CD4-positive, alpha-beta T cell treated with Interleukin-6 at 100 ng/mL for 8 hours (primary cell): Measurements from ENCODE around the gene NIPAL3.
"Not testable (repeated sequence)": the region's sequence is repeated elsewhere in the genome, so short reads cannot be mapped to it uniquely, and the experiment has no call there.

Experiments used
- DNase-seq: peaks from one replicate; pipeline ENCODE4 v3.0.0-alpha.2; 2020; ENCODE audit warnings: mixed read lengths, low spot score

Gene NIPAL3

DNA sequence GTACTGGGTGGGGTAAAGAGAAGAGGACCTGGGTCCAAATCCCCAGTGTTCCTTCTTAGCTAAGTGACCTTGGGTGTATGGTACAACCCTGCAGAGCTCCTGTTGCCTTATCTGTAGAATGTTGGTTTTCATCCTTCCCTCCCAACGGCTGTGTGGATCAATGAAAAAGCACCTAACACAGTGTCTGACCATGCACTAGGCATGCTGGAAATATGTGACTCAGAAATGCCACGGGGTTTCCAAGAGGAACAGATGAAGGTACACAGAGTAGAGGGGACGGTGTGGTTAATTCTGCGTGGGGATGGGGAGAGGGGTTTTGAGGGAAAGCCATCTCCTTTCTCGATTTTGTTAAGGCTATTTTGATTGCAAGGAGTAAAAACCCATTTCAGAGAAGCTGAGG is 8.6 kb downstream of the NIPAL3 start:
- no peak for DNase-seq

DNA sequence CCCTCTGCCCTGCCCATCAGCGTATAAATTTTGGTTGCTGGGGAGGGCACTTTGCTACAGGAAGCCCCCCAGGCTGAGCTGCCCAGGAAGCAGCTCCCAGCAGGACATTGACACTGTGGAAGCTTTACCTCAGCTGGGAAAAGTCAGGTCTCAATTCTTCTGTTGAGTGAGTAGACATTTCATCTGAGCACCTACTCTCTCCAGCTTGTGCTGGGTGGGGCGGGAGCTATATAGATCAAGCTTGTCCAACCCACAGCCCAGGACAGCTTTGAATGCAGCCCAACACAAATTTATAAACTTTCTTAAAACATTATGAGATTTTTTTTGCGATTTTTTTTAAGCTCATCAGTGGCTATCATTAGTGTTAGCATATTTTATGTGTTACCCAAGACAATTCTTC is 9.4 kb downstream of the NIPAL3 start:
- no peak for DNase-seq

- DNase-seq = no peak
These were observed 9.8 kb downstream of the NIPAL3 start for GRCh38 chr1:24425441-24425840.

GRCh38 chr1:24425922-24426321 is 10.3 kb downstream of the NIPAL3 start:
- DNase-seq = no peak

DNA sequence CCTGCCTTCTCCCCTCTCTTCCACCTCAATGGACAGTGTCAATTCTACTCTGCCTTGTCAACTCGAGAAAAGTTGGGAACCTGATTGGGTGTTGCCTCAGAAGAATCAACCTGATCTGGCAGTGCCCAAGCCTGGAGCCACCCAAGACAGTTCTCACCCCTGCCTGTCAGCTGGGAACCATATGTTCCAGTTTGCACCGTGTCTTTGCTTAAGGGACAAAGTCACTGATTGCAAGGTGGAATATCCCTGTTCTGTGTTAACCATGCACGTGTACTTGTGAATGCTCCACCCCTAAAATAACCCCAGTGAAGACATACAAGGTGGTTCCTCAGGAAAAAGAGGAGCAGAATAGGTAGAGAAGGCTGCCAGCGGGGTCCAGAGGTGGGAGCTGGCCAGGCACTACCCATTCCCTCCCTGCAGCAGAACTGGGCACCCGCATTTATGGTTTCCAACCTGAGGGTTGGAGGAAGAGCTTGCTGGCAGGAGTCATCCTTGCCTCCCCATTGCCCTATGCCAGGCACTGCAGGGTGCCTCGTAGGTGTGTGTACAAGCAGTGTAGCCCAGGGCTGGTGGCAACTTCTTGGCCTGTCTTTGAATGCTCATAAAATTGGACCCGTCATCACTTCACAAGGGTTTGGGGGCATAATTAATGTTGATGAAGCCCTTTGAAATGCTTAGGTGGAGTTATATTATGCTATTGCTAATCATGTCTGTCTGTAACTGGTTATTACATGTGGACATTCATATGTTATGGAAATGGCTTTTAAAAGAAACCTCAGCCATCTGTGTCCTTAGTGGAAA is 11.3 kb downstream of the NIPAL3 start:
- DNase-seq = no peak

GRCh38 chr1:24427545-24427862 is 11.9 kb downstream of the NIPAL3 start:
- no peak for DNase-seq

DNA sequence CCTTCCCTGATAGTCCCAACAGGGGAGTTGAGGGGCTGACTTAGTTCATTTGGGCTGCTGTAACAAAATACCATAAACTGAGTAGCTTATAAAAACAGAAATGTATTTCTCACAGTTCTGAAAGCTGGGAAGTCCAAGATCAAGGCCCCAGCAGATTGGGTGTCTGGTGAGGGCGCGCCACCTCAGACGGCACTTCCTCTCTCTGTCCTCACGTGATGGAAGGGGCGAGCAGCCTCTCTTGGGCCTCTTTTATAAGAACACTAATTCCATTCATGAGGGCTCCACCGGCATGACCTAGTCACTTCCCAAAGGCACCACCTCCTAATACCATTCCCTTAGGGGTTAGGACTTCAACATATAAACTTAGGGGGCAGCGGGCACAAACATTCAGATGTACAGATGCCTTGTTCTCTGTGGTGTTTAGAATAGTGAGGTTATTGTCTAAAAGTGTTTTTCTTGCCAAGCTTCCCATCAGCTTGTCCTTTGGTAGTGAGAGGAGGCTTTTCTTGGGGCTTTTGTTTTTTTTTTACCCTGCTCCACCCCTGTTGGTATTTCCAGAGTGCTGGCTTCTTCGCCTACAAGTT is 20.3 kb downstream of the NIPAL3 start:
- no peak for DNase-seq

DNA sequence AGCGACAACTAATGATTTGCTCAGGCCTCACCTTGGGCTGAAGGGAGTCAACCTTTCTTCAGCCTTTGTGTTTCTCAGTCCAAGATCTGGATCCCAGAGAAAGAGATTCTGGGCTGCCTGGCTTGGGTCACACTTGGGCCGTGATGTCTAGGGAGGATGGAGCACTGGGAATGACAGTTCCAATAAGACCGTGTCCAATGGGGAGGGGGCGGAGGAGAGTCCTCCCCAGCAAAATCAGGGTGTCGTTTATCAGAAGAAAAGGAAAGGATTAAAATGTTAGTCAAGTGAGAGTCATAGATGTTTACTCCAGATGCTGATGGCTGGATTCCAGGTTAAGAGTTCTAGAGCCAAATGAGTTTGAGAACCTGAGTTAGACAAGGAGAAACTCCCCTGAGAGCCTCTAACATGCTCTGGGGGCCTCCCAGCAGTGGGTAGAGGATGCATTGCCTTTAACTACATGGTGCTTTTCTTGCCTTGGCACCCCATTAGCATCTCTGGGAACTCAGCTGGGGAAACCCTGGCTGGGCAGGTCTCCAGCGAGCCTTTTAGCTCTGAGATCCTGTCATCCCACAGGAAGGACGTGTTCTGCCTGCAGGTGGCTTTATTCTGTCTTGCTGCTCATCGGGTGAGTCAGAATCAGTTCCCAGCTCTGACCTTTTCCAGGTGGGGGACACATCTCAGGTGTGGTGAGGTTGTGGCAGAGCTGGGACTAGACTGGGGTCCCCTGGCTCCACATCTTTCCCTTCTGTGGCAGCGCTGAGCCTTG is 22.2 kb downstream of the NIPAL3 start:
- DNase-seq = no peak

- DNase-seq = no peak
These were observed 22.9 kb downstream of the NIPAL3 start for GRCh38 chr1:24438423-24438901.

DNA sequence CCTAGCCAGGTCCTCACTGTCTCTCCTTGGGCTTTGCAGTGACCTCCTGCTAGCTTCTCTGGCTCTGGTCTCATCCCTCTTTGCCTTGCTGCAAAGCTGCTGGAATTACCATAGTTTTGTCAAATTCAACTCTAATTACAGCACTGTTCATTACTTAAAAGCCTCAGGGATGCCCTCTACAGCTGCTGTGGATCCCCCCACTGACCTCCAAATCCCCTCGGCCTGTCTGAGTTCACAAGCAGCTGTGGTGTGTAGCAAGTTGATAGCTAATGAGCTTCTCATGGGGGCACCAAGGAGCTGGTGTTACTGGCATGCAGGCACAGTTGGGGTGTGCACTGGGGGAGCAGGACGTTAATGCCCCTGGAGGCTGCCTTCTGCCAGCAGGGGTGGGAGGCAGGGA is 24.8 kb downstream of the NIPAL3 start:
- no peak for DNase-seq

DNA sequence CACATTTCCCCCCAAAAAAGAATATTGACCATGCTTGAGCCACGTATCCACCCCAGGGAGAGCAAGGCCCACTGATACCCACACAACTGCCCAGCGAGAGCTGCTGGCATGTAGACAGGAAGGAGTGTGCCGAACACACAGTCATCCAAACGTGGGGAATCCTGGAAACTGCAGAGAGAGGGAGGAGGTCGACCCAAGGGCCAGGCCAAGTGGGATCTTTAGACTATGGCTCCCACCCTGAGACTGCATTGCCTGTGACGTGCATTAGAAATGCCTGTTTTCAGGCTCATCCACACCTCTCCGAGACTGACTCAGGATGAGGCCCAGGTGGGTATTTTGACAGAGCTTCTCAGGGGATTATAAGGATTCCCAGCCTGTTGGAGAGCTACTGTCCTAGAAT is 25.9 kb downstream of the NIPAL3 start:
- no peak for DNase-seq

DNA sequence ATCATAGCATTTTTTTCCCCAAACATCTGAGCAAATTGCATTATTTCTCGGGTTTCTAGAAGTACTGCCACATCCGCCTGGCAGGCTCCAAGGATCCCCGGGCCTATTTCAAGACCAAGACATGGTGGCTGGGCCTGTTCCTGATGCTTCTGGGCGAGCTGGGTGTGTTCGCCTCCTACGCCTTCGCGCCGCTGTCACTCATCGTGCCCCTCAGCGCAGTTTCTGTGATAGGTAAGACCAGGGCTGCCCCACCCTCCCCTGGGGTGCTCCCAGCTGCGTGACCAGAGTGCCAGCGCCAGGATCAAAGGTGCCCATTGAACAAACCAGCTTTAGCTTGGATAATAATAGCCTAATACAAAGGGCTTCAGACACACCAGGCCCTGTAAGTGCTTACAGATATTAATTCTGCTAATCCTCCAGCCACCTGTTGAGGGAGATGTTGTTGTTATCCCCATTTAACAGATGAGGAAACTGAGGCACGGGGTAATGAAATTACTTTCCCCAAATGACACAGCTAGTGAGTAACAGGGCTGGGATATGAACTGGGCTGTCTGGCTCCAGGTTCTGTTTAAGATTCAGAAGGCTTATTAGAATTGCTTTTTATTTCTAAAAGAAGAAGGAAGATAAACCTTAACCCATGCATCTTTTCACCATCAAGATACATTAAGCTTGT is 26.5 kb downstream of the NIPAL3 start:
- DNase-seq = no peak

GRCh38 chr1:24442764-24443163 is 27.2 kb downstream of the NIPAL3 start:
- no peak for DNase-seq

GRCh38 chr1:24443241-24443656 is 27.6 kb downstream of the NIPAL3 start:
- DNase-seq = no peak

- not testable (repeated sequence) for DNase-seq
These were observed 30.8 kb downstream of the NIPAL3 start for GRCh38 chr1:24446446-24446845.

- no peak for DNase-seq
These were observed 34.7 kb downstream of the NIPAL3 start for GRCh38 chr1:24450316-24450715.

GRCh38 chr1:24450857-24451397 is 35.3 kb downstream of the NIPAL3 start:
- DNase-seq = no peak

DNA sequence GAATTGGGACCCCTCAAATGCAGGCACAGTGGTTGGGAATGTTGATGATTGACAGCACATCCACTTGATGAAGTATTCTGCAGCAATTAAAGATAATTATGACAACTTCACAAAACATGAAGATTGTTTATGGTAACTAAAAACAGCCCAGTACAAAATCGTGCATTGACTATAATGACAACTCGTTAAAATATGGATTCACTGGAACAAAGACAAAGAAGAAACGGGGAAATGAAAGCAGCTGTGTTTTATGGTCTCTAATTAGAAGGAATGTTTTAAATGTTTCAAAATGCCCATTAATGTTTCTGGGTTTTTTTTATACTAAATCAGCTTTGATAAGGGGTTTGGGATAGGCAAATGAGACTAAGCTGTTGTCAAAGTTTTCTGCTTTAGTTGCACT is 36.1 kb downstream of the NIPAL3 start:
- no peak for DNase-seq

- no peak for DNase-seq
These were observed 37.4 kb downstream of the NIPAL3 start for GRCh38 chr1:24452922-24453485.

- no peak for DNase-seq
These were observed 39.1 kb downstream of the NIPAL3 start for GRCh38 chr1:24454673-24455072.

- DNase-seq = no peak
These were observed 39.7 kb downstream of the NIPAL3 start for GRCh38 chr1:24455272-24455671.

- no peak for DNase-seq
These were observed 42.3 kb downstream of the NIPAL3 start for GRCh38 chr1:24457866-24458265.
